ENCODE measurements around the gene THAP3. TPM values are rescaled to one million over a fixed set of nuclear protein-coding genes. Genes with fewer than 3 reads are reported as not detected.

THAP3 gene
- total and polyA plus RNA-seq, 2 of the 4 experiments (the other 2 are of a cell fraction) = 14.2 to 14.9 TPM

DNA sequence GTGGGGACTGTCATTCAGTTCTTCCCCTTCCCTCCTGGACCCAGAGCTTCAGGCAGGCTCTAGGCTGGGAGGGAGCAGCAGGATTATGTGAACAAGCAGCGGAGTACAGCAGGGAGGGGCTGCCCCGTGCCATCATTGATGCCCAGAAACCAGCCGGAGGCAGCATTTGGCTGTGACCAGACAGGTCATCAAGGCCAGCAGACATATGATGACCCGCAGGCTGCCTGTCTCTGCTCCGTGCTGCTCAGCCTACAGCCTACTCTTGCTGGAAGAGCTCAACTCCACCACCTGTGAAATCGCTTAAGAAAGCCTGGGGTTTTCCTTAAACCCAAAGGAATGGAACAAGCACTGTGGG lies 26.9 kb upstream of the THAP3 start:
- peaks cover 4% of the 10 kb centered on the region for H3K4me1 ChIP-seq (ENCODE audit: control insufficient read depth, insufficient read depth, low read length)
- H2AK5ac ChIP-seq (ENCODE audit: low read depth, low read length) = no peak overlapping the region
- intact Hi-C loops (cut with micrococcal nuclease) = no loop called here
- ChIA-PET CTCF (no interaction called here), POLR2A (ENCODE audit: unreplicated experiment) (no interaction called here)
- no peak overlapping the region for H3K23ac ChIP-seq (ENCODE audit: low read depth, low read length)
- peaks cover 57% of the 10 kb centered on the region for H3K36me3 ChIP-seq (ENCODE audit: control insufficient read depth, insufficient read depth, low read length)
- H3K9ac ChIP-seq (ENCODE audit: low read depth, low read length) = no peak overlapping the region
- H2BK5ac ChIP-seq (ENCODE audit: low read depth, low read length, poor library complexity, severe bottlenecking) = no peak overlapping the region
- TF ChIP-seq MXI1 (IDR thresholded peaks at IDR 0.05; ENCODE audit: borderline replicate concordance, low read depth, low read length) (no peak), BHLHE40 (IDR thresholded peaks at IDR 0.05; ENCODE audit: low read depth, low read length) (no peak), MAFK (IDR thresholded peaks at IDR 0.05; ENCODE audit: low read depth, low read length) (no peak)
- no peak overlapping the region for H4K91ac ChIP-seq (ENCODE audit: insufficient read depth, low read depth, low read length)
- no peaks in the 10 kb centered on the region for H3K9me3 ChIP-seq (ENCODE audit: control insufficient read depth, insufficient read depth, low read length)
- peaks cover 10% of the 10 kb centered on the region for H3K9me1 ChIP-seq (ENCODE audit: insufficient read depth, low read length)
- peak overlapping the region; percentile 30 for H2AK9ac ChIP-seq (replicated peaks; ENCODE audit: low read depth, low read length, poor library complexity)
- 91% methylated on average over 4 of the region's 6 CpGs; no CpG with 5 or more reads in 1 of the 2 experiments for WGBS, 2 experiments (ENCODE audit: extremely low coverage in 2 of 2, insufficient read length in 1 of 2)
- H4K5ac ChIP-seq (ENCODE audit: low read depth, low read length) = no peak overlapping the region
- no peak overlapping the region for H2BK120ac ChIP-seq (ENCODE audit: low read depth, low read length)
- H4K8ac ChIP-seq (ENCODE audit: low read depth in 2 of 2, low read length in 2 of 2) = no peak overlapping the region
- H3K14ac ChIP-seq (replicated peaks; ENCODE audit: low read depth, low read length) = no peak overlapping the region
- no peak overlapping the region for H3K18ac ChIP-seq (ENCODE audit: low read depth, low read length)
- no peak overlapping the region for H2BK20ac ChIP-seq (ENCODE audit: low read depth, low read length)
- H3K4me2 ChIP-seq (ENCODE audit: low read depth, low read length) = no peak overlapping the region
- BruUV-seq (replicated peaks) = no TSS peak
- ATAC-seq (ENCODE audit: low read depth) = no peak
- H3K56ac ChIP-seq (ENCODE audit: extremely low read depth, insufficient read depth, low read length) = no peak overlapping the region
- no peak overlapping the region for H3K4ac ChIP-seq (ENCODE audit: low read depth, low read length)
- H3K27me3 ChIP-seq (ENCODE audit: control insufficient read depth, insufficient read depth, low read length) = no peaks in the 10 kb centered on the region
- no peak overlapping the region for H3K4me3 ChIP-seq (ENCODE audit: insufficient read depth, low read depth, low read length)
- H3K27ac ChIP-seq (ENCODE audit: insufficient read depth, low read length) = no peak overlapping the region
- peaks cover 88% of the 10 kb centered on the region for H4K20me1 ChIP-seq (ENCODE audit: insufficient read depth, low read length)
- peaks cover 13 to 80% of the 10 kb centered on the region in 2 experiments for H3K79me1 ChIP-seq (ENCODE audit: low read depth in 1 of 2, low read length in 2 of 2)
- H2AFZ ChIP-seq (replicated peaks; ENCODE audit: low read length, poor library complexity) = peak overlapping the region; percentile 43
- H2BK15ac ChIP-seq (ENCODE audit: low read depth, low read length) = no peak overlapping the region
- DNase-seq = no peak
- dilution Hi-C loops (cut with HindIII; ENCODE audit: low sequenced_read_pairs, unreplicated experiment) = no loop called here
- in situ Hi-C loops (cut with MboI; ENCODE audit: low sequenced_read_pairs) = no loop called here
